Adipose tissue (tissue), 3 donors: ENCODE measurements around the gene CAMK2D. TPM values are rescaled to one million over a fixed set of nuclear protein-coding genes. Genes with fewer than 3 reads are reported as not detected.
"Not testable (repeated sequence)": the region's sequence is repeated elsewhere in the genome, so short reads cannot be mapped to it uniquely, and the experiment has no call there.

Source experiments
- H3K27ac ChIP-seq: one replicate; pipeline ENCODE4 v1.5.1; 2013; ENCODE audit warnings: low read depth, low read length
- WGBS, 3 donors: extraction: QIAGEN DNeasy Blood & Tissue Kit; methylation state at CpG; one replicate each; pipeline ENCODE4 v1.1.7; 2013; 5-methylcytosine and 5-hydroxymethylcytosine counted together
- polyA plus RNA-seq, 3 donors: library from polyadenylated mRNA; stranded (reverse); fragments of 200-250 nt; gene quantifications; one replicate each; pipeline ENCODE4 v1.2.3, GENCODE V29; 2013
- donor health status: healthy with polysubstance abuse.
- donor health status: Bipolar disorder and iron deficiency.
- donor health status: healthy.

Gene CAMK2D
- polyA plus RNA-seq: 10 to 100 TPM in 2 of 3 donors, 1 to 10 TPM in 1; 6.1 to 28.6 (median 26.5) TPM

DNA sequence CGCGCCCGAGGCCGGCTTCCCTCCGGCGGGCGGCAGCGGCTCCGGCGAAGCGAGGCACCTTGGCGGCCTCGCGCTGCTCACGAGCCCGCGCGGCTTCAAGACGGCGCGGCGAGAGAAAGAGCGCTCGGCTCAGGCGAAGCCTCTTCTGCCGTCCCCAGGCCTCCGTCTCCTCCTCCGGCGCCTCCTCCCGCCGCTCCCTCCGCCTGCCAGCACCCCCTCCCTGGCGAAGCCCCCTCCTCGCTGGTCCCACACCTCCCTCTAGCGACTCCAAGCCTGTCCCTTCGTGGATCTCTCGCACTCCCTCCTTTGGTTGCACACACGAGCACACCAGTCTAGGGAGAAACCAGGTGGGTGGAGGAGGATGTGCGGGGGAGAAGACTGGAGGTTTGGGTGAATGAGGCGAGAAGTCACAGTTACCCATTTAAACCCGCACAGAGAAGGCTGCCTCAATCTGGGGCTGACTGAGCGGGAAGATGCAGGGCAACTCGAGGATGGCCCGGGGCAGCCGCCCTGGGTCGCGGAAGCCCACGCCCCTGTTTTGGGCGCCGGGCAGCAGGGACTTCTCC is at the start of gene CAMK2D:
Gene CAMK2D (minus strand): TSS at position 119 of the 566 bp plus-strand sequence. CDS start 670 bp downstream, outside the sequence.
- WGBS, 3 donors: 0 to 1% (median 0%) methylated on average over 28 to 48 of the region's 50 CpGs
- peak within 1 kb of the TSS; percentile 90 for H3K27ac ChIP-seq

DNA sequence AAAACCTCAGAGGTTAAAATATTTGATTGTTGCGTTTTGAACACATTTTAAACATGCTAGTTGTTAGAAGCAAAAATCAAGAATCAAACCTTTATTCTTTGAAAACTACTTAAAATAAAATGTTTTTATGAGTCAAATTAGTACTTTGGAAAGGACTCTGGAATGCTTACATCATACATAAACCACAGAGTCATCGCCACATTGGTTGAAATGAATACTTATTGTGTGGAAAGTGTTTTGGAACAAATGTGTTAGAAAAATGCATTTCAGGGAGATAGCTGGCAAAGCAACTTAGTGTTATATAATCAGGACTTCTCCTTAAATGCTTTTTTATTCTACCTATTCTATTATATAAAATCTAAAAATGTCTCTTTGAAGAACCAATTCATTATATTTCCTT is 49.4 kb upstream of the CAMK2D start:
- WGBS, 3 donors: 68 to 77% (median 71%) methylated on average over 2 of the region's 2 CpGs
- H3K27ac ChIP-seq: no peak overlapping the region

DNA sequence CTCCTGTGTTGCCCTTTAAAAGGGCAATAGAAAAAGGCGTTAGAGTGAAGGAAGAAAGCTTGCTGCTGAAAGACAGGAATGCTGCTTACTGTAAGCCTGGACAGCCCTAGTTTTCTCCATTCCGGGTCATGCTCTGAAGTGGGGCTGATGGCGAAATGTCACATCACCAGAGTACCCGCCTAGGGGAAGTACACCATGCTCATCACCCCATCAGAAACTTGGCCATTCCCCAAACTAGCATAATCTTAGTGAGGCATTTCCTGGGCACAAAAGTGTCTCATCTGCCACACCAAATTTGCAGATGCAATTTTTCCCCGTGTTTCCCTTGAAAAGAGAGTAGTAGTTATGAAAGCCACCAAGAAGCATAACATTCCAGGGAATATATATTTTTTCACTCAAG is 47.8 kb upstream of the CAMK2D start:
- 77 to 90% (median 81%) methylated on average over 5 of the region's 5 CpGs for WGBS, 3 donors
- H3K27ac ChIP-seq: no peak overlapping the region

DNA sequence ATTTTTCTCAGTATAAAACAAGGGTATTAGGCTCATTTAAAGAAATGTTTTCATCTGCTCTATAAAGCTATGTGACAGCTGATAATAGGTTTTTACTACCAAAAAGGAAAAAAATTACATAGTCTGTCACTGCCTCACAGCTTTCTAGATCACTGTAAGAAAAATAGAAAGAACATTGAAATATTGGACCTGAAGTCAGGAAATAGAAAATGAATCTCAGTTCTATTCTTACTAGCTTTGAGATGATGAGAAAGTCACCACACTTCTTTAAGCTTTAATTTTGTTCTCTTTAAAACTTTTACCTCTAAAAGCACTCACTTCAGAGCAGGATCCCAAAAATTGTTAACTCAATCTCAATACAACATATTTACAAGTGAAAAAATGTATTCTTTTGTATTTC is 45.3 kb upstream of the CAMK2D start:
- no peak overlapping the region for H3K27ac ChIP-seq

DNA sequence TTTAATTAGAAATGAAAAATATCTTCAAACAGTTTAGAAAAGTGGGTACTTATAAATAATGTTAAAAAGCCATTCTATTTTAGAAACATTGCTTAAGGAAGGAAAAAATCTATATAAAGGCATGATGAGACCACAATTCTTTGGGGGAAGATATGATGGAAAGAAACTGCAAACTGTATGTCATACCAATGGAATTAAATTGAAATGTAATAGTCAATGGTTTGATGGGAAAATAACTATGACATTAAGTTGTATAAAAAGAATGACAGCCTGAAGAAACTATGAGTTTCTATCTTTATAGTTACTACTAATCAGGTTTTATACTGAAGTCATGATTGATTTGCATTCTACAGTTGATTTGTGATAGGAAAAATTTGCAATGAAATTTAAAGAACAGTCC is 40.3 kb upstream of the CAMK2D start:
- H3K27ac ChIP-seq: no peak overlapping the region

DNA sequence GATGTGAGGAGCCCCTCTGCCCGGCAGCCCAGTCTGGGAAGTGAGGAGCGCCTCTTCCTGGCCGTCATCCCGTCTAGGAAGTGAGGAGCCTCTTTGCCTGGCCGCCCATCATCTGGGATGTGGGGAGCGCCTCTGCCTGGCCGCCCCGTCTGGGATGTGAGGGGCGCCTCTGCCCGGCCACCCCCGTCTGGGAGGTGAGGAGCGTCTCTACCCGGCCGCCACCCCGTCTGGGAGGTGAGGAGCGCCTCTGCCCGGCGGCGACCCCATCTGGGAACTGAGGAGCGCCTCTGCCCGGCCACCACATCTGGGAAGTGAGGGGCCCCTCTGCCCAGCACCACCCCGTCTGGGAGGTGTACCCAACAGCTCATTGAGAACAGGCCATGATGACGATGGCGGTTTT is 34.8 kb upstream of the CAMK2D start:
- 97 to 98% (median 97%) methylated on average over 24 of the region's 24 CpGs for WGBS, 3 donors

DNA sequence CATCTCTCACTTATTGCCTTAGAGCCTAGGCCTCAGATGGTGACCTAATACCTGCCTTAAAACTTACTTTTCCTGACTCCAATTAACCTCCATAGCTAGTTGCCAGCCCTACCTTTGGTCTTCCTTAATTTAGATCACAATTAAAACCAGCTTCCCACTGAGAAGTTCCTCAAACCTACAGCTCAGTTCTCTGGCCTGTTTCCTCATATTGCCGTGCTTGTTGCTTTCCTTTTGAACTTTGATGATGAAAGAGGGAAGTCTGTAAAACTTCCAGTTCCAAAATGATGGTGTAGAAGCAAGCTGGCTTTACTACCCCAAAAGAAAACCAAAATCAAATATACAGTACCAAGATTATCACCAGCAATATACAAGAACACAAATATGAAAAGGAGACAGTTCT is 28.9 kb upstream of the CAMK2D start:
- no peak overlapping the region for H3K27ac ChIP-seq
- WGBS, 3 donors: 49 to 81% (median 69%) methylated on average over 1 of the region's 1 CpG

More for the DNA sequence above, 34.8 kb upstream of the CAMK2D start:
- H3K27ac ChIP-seq: not testable (repeated sequence)

DNA sequence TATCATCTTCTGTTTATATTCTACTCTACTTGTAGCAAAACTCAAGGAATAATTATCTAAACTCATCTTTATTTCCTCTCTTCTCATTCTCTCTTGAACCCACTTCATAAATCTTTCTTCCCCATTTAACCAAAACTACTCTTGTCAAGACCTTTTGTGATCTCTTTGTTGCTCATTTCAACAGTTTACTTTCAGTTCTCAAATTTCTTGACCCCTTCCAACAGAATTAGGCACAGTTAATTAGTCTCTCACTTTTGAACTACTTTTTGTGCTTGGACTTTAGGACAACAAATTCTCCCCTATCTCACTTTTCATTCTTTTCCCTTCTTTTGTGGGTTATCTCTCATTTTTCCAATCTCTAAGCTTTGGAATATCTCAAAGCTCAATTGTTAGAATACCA is 27.4 kb upstream of the CAMK2D start:
- no peak overlapping the region for H3K27ac ChIP-seq

DNA sequence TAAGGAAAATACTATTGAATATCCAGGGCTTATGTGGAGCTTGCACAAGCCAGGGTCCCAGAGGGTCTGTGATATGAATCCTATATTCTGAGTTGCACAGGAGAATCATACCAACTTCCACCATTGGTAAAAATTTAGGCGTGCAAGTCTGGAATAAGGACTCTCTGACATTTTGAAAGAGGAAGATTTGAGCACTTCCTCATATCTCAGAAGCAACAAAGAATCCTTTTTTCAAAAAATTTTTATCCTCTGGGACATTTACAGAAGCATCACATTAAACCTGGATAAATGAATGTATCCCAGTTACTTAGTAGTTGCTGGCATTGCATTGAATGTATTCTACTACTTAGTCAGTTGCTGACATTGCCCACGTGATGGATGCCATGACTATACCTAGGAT is 24.2 kb upstream of the CAMK2D start:
- H3K27ac ChIP-seq: no peak overlapping the region
- WGBS, 3 donors: 76 to 91% (median 82%) methylated on average over 2 of the region's 2 CpGs

DNA sequence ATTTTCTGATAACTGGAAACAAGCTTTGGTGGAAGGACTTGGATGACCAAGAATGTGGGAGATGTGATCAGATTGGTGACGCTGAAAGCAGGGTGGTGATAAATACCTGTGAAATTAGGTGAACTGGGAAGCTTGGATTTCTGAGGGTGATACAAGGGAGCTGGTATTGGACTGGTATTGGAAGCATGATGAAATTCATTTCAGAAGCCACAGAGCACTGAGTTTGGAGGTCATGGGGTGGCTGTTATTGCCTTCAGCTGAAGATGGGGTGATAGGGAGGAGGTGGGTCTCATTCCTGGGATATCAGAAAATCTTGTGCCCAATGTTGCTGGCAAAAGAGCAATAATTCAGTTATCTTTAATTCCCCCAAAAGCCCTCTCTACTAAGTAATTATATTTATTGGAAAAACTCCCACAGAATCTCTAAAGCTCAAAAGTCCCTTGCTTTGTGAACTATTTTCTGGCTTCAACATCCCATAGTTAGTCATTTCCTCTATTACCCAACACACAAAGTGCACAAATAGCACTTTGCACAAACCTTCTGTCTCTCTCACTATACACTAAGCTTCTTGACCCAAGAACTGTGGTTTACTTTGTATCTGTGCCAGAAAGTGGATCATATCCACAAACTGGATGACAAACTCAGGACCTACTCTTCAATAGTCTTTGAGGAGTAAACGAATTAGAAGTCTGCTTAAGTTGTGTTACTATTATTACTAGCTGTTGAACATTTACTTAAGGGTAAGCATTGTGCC is 23.1 kb upstream of the CAMK2D start:
- WGBS, 3 donors: 54 to 69% (median 62%) methylated on average over 2 of the region's 2 CpGs
- H3K27ac ChIP-seq: no peak overlapping the region

DNA sequence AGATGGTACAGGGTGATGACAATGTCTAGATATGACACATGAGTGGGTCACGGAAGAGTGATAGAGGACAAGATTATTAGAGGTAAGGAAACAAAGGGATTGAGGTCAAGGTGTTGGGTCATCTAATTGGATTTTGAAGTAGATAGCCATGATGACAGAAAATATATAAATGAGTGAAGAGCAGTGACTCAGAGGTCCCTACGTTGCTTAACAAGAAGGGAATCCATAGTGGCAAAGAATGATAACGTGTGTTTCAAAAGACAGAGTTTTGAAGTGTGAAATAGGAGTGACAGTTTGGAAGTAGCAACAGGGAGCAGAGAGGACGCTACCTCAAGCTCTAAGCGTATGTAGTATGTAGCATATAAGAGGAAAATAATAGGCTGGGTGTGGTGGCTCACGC is 22.2 kb upstream of the CAMK2D start:
- WGBS, 3 donors: 73 to 94% (median 94%) methylated on average over 6 of the region's 6 CpGs
- H3K27ac ChIP-seq: no peak overlapping the region

DNA sequence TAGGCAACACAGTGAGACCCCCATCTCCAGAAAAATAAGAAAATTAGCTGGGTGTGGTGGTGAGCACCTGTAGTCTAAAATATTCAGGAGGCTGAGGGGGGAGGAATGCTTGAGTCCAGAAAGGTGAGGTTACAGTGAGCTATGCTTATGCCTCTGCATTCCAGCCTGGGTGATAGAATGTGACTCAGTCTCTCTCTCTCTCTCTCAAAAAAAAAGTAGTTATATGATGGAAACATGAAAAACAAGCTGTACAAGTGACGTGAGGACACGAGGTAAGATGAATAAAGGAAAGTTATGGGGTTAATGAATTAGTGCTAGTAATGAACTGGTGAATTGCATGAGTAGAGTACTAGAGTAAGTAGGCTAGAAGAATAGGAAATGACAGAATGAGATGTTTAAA is 21.8 kb upstream of the CAMK2D start:
- no peak overlapping the region for H3K27ac ChIP-seq
- 91 to 98% (median 96%) methylated on average over 2 of the region's 2 CpGs for WGBS, 3 donors

DNA sequence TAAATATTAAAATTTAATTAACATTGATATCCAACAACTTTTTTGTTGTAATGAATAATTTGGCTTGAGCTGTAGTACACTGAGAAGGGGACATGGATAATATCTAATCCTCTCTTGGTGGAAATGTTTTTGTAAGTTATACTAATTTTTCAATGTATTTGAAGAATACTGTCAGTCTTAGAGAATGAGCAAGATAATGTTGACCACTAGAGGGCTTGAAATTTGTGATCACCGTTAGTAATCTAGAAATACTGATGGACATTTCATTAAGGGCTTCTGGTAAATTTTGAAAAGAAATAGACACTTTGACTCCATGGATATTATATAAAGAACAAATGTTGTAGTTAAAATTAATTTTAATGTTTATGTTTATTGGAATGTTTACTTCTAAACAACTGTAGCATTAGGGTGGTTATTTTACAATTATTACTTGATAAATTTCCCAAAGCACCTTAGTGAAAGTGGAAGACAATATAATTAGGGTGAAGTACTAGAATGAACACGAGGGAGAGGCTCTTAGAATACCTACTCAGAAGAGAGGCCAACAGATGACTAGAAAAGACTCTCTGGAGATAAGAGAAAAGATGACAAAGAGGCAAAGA is 20.0 kb upstream of the CAMK2D start:
- WGBS, 3 donors: 3 to 8% (median 8%) methylated on average over 2 of the region's 2 CpGs
- no peak overlapping the region for H3K27ac ChIP-seq

DNA sequence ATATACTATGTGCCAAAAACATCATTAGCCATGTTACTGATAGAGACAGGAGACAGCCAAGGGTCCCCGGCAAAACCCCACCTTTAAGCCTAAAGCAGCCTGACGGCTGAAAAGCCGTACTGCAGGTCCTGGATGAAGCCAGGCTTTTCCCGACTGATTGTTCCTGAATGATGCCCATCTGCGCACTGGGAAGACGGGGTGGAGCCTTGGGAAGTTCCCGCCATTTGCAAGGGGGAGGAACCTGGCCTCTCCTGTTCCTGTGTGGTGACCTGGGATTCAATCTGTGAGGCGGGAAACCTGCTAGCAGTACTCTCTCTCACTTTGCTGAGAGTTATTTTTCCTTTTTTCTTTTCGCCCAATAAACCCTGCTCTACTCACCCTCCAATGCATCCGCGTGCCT is 15.1 kb upstream of the CAMK2D start:
- 91 to 93% (median 93%) methylated on average over 11 of the region's 11 CpGs for WGBS, 3 donors
- H3K27ac ChIP-seq: no peak overlapping the region

DNA sequence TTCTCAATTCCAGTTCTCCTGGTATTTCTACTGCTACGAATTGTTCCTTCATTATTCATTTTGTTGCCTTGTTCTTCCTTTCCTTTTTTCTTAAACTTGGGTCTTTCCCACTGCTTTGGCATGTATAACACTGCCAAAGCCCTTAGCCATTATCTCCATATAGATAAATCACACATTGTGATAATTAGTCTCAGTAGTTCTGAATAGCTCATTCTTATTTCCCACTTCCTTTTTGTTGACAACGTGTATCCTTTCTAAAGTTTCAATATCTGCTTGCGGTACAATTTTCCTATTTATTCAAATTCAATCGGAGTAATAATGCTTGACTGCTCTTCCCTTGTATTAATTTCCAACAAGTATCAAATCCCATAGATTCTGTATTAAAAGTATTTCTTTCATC is 14.5 kb upstream of the CAMK2D start:
- WGBS, 3 donors: 74% methylated on average over 4 of the region's 4 CpGs
- no peak overlapping the region for H3K27ac ChIP-seq

DNA sequence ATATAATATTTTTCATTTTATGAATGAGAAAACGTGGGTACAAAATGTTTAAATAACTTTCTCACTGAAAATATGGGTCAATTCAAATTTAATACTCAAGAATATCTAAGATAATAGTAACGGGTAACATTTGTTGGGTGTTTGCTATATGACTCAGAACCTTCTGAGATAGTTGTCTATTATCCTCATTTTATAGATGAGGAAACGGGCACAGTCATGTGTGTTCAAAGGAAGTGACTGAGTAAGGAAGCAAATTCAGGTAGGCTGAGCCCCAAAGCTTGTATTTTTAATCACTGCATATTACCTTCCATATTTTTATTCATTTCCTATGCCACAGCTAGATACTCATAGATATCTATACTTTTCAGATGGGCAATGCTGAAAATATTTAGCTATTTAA is 12.2 kb upstream of the CAMK2D start:
- no peak overlapping the region for H3K27ac ChIP-seq
- whole genome bisulfite sequencing, 3 donors: 77 to 82% (median 82%) methylated on average over 3 of the region's 3 CpGs

DNA sequence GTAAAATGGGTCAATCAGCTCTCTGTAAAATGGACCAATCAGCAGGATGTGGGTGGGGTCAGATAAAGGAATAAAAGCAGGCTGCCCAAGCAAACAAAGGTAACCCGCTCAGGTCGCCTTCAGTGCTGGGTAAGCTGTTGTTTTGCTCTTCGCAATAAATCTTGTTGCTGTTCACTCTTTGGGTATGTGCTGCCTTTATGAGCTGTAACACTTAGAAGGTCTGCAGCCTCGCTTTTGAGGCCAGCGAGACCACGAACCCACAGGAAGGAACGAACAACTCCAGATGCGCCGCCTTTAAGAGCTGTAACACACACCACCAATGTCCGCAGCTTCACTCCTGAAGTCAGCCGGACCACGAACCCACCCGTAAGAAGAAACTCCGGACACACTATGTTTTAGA is 11.5 kb upstream of the CAMK2D start:
- no peak overlapping the region for H3K27ac ChIP-seq
- 50 to 89% (median 71%) methylated on average over 14 of the region's 14 CpGs for WGBS, 3 donors

DNA sequence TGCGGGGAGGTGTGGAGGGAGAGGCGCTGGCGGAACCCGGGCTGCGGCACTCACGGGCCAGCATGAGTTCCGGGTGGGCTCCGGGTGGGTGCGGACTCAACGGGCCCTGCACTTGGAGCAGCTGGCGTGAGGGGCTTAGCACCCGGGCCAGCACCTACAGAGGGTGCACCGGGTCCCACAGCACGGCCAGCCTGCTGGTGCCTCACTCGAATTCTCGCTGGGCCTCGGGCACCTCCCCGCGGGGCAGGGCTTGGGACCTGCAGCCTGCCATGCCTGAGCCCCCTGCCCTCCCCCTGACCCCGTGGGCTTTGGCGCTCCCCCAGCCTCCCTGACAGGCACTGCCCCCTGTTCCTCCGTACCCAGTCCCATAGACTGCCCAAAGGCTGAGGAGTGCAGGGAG is 10.8 kb upstream of the CAMK2D start:
- no peak overlapping the region for H3K27ac ChIP-seq
- WGBS, 3 donors: 93 to 97% (median 97%) methylated on average over 22 of the region's 22 CpGs

DNA sequence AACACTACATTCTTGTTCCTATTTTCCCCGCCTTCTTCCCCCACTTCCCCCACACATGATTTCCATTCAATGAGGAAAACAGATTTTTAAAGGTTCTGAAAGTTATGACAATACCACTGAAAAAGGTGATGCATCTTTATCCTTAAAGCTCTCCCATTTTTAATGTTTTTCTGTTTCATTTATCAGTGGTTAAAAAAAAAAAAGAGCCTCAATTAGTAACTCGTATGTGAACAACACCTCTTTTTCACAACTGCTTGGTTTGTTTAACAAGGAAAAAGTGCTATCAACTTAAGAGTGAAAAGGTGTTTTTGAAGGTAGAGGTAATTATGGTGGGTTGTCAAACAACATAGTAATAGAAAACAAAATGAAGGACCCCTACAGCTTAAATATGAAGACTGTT is 8.2 kb upstream of the CAMK2D start:
- 83 to 87% (median 85%) methylated on average over 2 of the region's 2 CpGs for WGBS, 3 donors
- H3K27ac ChIP-seq: no peak overlapping the region

DNA sequence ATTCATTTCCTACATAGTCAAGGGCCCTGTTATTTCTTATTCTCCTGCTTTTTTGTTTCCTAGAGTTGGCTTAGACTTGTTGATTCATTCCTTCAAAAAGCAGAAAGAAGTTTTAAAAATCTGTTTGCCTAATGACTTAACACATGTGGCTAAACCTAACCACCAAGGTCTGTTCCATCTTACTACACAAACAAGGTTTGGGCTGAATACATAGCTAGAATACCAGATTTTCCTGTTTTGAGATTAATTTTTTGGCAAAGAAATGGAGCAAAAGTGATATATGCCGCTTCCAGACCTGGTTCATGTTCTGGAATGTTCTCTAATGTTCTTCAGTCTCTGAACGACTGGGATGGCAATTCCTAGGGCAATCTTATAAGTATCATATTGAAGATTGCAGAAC is 7.4 kb upstream of the CAMK2D start:
- 74 to 89% (median 89%) methylated on average over 2 of the region's 2 CpGs for WGBS, 3 donors
- H3K27ac ChIP-seq: no peak overlapping the region
